ENCODE measurements around the gene CCDC136. TPM values are rescaled to one million over a fixed set of nuclear protein-coding genes. Genes with fewer than 3 reads are reported as not detected.
A peak's percentile ranks its signal among the peaks of the same experiment; 100 is the strongest.

The CCDC136 gene
- total RNA-seq, 1 experiment from 2014 or later, result not detected

- DNase-seq (ENCODE audit: low spot score), result no peak
Observed at GRCh38 chr7:128831994-128832879, 40.5 kb downstream of the CCDC136 start.

- DNase-seq (ENCODE audit: low spot score), result no peak
Observed at GRCh38 chr7:128832880-128833147, 41.0 kb downstream of the CCDC136 start.

GRCh38 chr7:128833148-128833945 is 41.6 kb downstream of the CCDC136 start:
- DNase-seq (ENCODE audit: low spot score), result no peak

- no peak for DNase-seq (ENCODE audit: low spot score)
Observed at GRCh38 chr7:128833946-128834325, 42.2 kb downstream of the CCDC136 start.

GRCh38 chr7:128835231-128835751 is 43.5 kb downstream of the CCDC136 start:
- no peak for DNase-seq (ENCODE audit: low spot score)

GRCh38 chr7:128835790-128836641 is 44.2 kb downstream of the CCDC136 start:
- no peak for DNase-seq (ENCODE audit: low spot score)

GRCh38 chr7:128836729-128837348 is 45.1 kb downstream of the CCDC136 start:
- DNase-seq (ENCODE audit: low spot score), result no peak

- no peak for DNase-seq (ENCODE audit: low spot score)
Observed at GRCh38 chr7:128837521-128837921, 45.8 kb downstream of the CCDC136 start.

GRCh38 chr7:128838109-128838779 is 46.5 kb downstream of the CCDC136 start:
- DNase-seq (ENCODE audit: low spot score), result no peak

- no peak for DNase-seq (ENCODE audit: low spot score)
Observed at GRCh38 chr7:128838981-128839731, 47.4 kb downstream of the CCDC136 start.

- DNase-seq (ENCODE audit: low spot score), result no peak
Observed at GRCh38 chr7:128839751-128840177, 48.0 kb downstream of the CCDC136 start.

GRCh38 chr7:128840326-128841170 is 48.8 kb downstream of the CCDC136 start:
- DNase-seq (ENCODE audit: low spot score), result no peak

GRCh38 chr7:128841171-128841690 is 49.5 kb downstream of the CCDC136 start:
- DNase-seq (ENCODE audit: low spot score), result no peak

GRCh38 chr7:128841921-128842673 is 50.3 kb downstream of the CCDC136 start:
- peak; percentile 58 for DNase-seq (ENCODE audit: low spot score)

- no peak for DNase-seq (ENCODE audit: low spot score)
Observed at GRCh38 chr7:128842674-128843641, 51.2 kb downstream of the CCDC136 start.

GRCh38 chr7:128843938-128844621 is 52.3 kb downstream of the CCDC136 start:
- DNase-seq (ENCODE audit: low spot score), result no peak
